HEK293 (cell line): ENCODE measurements around the gene ARSB.
A peak's percentile ranks its signal among the peaks of the same experiment; 100 is the strongest.

Experiments
- FEZF1 ChIP-seq: fragments of 450-650 bp; formaldehyde crosslinking; IDR thresholded peaks from 2 replicates; pipeline ENCODE4 v1.5.1; 2016; ENCODE audit warnings: missing biosample characterization, missing genetic modification characterization
- HOXA7 ChIP-seq: sonication (generic); formaldehyde crosslinking; IDR thresholded peaks from 2 replicates; pipeline ENCODE4 v1.8.1; 2022; ENCODE audit warnings: missing genetic modification reagents, borderline replicate concordance
- KLF9 ChIP-seq: fragments of 450-650 bp; formaldehyde crosslinking; IDR thresholded peaks from 2 replicates; pipeline ENCODE4 v1.5.1; 2016; ENCODE audit warnings: missing biosample characterization, missing genetic modification characterization, low read depth
- MEIS1 ChIP-seq: sonication (generic); formaldehyde crosslinking; IDR thresholded peaks from 2 replicates; pipeline ENCODE4 v1.8.1; 2022; ENCODE audit warnings: missing genetic modification reagents, mild to moderate bottlenecking, borderline replicate concordance
- OSR2 ChIP-seq: fragments of 450-650 bp; formaldehyde crosslinking; IDR thresholded peaks from 2 replicates; pipeline ENCODE4 v1.5.1; 2016; ENCODE audit warnings: missing biosample characterization, missing genetic modification characterization
- SCRT1 ChIP-seq: fragments of 450-650 bp; formaldehyde crosslinking; IDR thresholded peaks from 2 replicates; pipeline ENCODE4 v1.5.1; 2016; ENCODE audit warnings: missing biosample characterization, missing genetic modification characterization, borderline replicate concordance
- SP7 ChIP-seq: fragments of 450-650 bp; formaldehyde crosslinking; IDR thresholded peaks from 2 replicates; pipeline ENCODE4 v1.5.1; 2016; ENCODE audit warnings: missing biosample characterization, missing genetic modification characterization
- ZFP69B ChIP-seq: fragments of 450-650 bp; formaldehyde crosslinking; IDR thresholded peaks from 2 replicates; pipeline ENCODE4 v1.5.1; 2016; ENCODE audit warnings: missing biosample characterization, missing genetic modification characterization
- ZIC2 ChIP-seq: fragments of 450-650 bp; formaldehyde crosslinking; IDR thresholded peaks from 2 replicates; pipeline ENCODE4 v1.5.1; 2016; ENCODE audit warnings: missing biosample characterization, missing genetic modification characterization
- ZNF112 ChIP-seq: fragments of 450-650 bp; formaldehyde crosslinking; IDR thresholded peaks from 2 replicates; pipeline ENCODE4 v1.5.0; 2017; ENCODE audit warnings: missing biosample characterization, missing genetic modification characterization
- ZNF211 ChIP-seq: fragments of 450-650 bp; formaldehyde crosslinking; IDR thresholded peaks from 2 replicates; pipeline ENCODE4 v1.5.1; 2016; ENCODE audit warnings: low read depth, missing biosample characterization, missing genetic modification characterization
- ZNF214 ChIP-seq: fragments of 450-650 bp; formaldehyde crosslinking; IDR thresholded peaks from 2 replicates; pipeline ENCODE4 v1.5.1; 2017; ENCODE audit warnings: missing biosample characterization, mild to moderate bottlenecking, missing genetic modification characterization, borderline replicate concordance
- ZNF354C ChIP-seq: fragments of 450-650 bp; formaldehyde crosslinking; IDR thresholded peaks from 2 replicates; pipeline ENCODE4 v1.5.1; 2016; ENCODE audit warnings: missing biosample characterization, missing genetic modification characterization, low read depth, borderline replicate concordance
- ZNF366 ChIP-seq: fragments of 450-650 bp; formaldehyde crosslinking; conservative IDR thresholded peaks from 2 replicates; pipeline ENCODE4 v1.5.1; 2016; ENCODE audit warnings: missing biosample characterization, missing genetic modification characterization
- ZNF433 ChIP-seq: fragments of 450-650 bp; formaldehyde crosslinking; IDR thresholded peaks from 2 replicates; pipeline ENCODE4 v1.5.1; 2016; ENCODE audit warnings: missing biosample characterization, missing genetic modification characterization, low read depth
- ZNF658 ChIP-seq: fragments of 450-650 bp; formaldehyde crosslinking; IDR thresholded peaks from 2 replicates; pipeline ENCODE4; 2016; ENCODE audit warnings: missing biosample characterization, missing genetic modification characterization
- ZNF660 ChIP-seq: fragments of 450-650 bp; IDR thresholded peaks from 2 replicates; pipeline ENCODE4 v1.5.1; 2018; ENCODE audit warnings: missing biosample characterization, mild to moderate bottlenecking, missing genetic modification characterization
- ZNF670 ChIP-seq: fragments of 450-650 bp; formaldehyde crosslinking; IDR thresholded peaks from 2 replicates; pipeline ENCODE4 v1.5.1; 2016; ENCODE audit warnings: missing biosample characterization, missing genetic modification characterization, low read depth
- ZNF747 ChIP-seq: fragments of 450-650 bp; formaldehyde crosslinking; IDR thresholded peaks from 2 replicates; pipeline ENCODE4 v1.5.1; 2016; ENCODE audit warnings: missing biosample characterization, missing genetic modification characterization
- ZNF843 ChIP-seq: fragments of 450-650 bp; formaldehyde crosslinking; IDR thresholded peaks from 2 replicates; pipeline ENCODE4 v1.5.1; 2016; ENCODE audit warnings: missing biosample characterization, missing genetic modification characterization
- TF ChIP-seq, protein P1 (sequence below): fragments of 450-650 bp; formaldehyde crosslinking; conservative IDR thresholded peaks from 2 replicates; pipeline ENCODE4 v1.5.1; 2016; ENCODE audit warnings: low read depth, missing biosample characterization, missing genetic modification characterization
- TF ChIP-seq, protein P2 (sequence below): fragments of 450-650 bp; formaldehyde crosslinking; IDR thresholded peaks from 2 replicates; pipeline ENCODE4 v1.5.1; 2016; ENCODE audit warnings: missing biosample characterization, missing genetic modification characterization
- TF ChIP-seq, protein P3 (sequence below): fragments of 450-650 bp; formaldehyde crosslinking; conservative IDR thresholded peaks from 2 replicates; pipeline ENCODE4 v1.5.1; 2016; ENCODE audit warnings: low read depth, missing biosample characterization, missing genetic modification characterization
- TF ChIP-seq, protein P4 (sequence below): fragments of 450-650 bp; formaldehyde crosslinking; IDR thresholded peaks from 2 replicates; pipeline ENCODE4 v1.5.1; 2016; ENCODE audit warnings: missing biosample characterization, missing genetic modification characterization
- TF ChIP-seq, protein P5 (sequence below): sonication (generic); formaldehyde crosslinking; IDR thresholded peaks from 2 replicates; pipeline ENCODE4 v1.8.1; 2022; ENCODE audit warnings: mild to moderate bottlenecking, moderate library complexity, missing genetic modification reagents

The ARSB gene

DNA sequence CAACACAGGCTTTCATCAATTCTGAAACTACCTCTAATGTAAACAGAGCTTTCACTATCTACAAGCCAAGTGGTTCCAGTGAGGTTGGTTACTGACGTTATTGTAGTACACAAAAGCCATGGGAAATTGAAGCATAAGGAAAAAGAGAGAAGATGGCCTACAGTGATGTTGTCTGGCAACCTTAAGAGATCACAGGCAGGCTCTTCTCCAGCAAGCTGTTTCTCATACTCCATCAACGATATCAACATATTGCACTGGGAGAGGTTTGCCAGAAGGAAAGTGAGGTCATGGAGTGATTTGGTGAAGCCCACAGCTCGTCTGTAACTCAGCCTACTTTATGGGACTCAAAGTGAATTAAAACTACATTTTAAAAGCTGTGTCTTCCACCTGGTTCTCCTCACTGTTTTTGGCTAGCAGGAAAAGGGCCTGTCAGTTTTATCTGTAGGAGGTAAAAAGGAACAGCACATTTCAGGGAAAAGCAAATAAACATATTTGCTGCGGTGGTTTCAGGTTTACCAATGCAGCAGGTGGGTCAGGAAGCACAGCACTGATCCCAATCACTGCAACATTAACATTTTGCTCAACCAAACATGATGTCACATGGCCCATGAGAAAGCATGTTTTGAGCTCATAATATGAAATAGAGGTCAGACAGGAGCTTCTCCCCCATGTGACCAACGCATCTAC is 72.9 kb downstream of the ARSB start (continued):
- TF ChIP-seq, protein P1, sequence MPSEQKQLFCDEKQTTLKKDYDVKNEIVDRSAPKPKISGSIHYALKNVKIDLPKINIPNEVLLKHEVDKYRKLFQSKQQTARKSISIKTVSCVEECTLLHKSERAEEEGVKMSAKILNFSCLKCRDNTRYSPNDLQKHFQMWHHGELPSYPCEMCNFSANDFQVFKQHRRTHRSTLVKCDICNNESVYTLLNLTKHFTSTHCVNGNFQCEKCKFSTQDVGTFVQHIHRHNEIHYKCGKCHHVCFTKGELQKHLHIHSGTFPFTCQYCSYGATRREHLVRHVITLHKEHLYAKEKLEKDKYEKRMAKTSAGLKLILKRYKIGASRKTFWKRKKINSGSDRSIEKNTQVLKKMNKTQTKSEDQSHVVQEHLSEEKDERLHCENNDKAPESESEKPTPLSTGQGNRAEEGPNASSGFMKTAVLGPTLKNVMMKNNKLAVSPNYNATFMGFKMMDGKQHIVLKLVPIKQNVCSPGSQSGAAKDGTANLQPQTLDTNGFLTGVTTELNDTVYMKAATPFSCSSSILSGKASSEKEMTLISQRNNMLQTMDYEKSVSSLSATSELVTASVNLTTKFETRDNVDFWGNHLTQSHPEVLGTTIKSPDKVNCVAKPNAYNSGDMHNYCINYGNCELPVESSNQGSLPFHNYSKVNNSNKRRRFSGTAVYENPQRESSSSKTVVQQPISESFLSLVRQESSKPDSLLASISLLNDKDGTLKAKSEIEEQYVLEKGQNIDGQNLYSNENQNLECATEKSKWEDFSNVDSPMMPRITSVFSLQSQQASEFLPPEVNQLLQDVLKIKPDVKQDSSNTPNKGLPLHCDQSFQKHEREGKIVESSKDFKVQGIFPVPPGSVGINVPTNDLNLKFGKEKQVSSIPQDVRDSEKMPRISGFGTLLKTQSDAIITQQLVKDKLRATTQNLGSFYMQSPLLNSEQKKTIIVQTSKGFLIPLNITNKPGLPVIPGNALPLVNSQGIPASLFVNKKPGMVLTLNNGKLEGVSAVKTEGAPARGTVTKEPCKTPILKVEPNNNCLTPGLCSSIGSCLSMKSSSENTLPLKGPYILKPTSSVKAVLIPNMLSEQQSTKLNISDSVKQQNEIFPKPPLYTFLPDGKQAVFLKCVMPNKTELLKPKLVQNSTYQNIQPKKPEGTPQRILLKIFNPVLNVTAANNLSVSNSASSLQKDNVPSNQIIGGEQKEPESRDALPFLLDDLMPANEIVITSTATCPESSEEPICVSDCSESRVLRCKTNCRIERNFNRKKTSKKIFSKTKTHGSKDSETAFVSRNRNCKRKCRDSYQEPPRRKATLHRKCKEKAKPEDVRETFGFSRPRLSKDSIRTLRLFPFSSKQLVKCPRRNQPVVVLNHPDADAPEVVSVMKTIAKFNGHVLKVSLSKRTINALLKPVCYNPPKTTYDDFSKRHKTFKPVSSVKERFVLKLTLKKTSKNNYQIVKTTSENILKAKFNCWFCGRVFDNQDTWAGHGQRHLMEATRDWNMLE (tag by site-specific recombination): no peak
- no peak for TF ChIP-seq ZNF670 (tag by site-specific recombination)
- TF ChIP-seq ZNF660: no peak
- no peak for TF ChIP-seq ZNF366 (tag by site-specific recombination)
- TF ChIP-seq, protein P2, sequence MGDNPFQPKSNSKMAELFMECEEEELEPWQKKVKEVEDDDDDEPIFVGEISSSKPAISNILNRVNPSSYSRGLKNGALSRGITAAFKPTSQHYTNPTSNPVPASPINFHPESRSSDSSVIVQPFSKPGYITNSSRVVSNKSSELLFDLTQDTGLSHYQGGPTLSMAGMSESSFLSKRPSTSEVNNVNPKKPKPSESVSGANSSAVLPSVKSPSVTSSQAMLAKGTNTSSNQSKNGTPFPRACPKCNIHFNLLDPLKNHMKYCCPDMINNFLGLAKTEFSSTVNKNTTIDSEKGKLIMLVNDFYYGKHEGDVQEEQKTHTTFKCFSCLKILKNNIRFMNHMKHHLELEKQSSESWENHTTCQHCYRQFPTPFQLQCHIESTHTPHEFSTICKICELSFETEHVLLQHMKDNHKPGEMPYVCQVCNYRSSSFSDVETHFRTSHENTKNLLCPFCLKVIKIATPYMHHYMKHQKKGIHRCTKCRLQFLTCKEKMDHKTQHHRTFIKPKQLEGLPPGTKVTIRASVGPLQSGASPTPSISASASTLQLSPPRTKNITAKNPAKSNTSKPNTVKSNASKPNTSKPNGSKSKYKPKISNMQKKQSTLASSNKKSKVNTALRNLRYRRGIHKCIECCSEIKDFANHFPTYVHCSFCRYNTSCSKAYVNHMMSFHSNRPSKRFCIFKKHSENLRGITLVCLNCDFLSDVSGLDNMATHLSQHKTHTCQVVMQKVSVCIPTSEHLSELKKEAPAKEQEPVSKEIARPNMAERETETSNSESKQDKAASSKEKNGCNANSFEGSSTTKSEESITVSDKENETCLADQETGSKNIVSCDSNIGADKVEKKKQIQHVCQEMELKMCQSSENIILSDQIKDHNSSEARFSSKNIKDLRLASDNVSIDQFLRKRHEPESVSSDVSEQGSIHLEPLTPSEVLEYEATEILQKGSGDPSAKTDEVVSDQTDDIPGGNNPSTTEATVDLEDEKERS (tag by site-specific recombination): no peak
- no peak for TF ChIP-seq ZNF112
- TF ChIP-seq ZIC2 (tag by site-specific recombination): no peak
- TF ChIP-seq SCRT1 (tag by site-specific recombination): peak; percentile 96
- TF ChIP-seq ZNF747 (tag by site-specific recombination): no peak
- no peak for TF ChIP-seq ZNF354C (tag by site-specific recombination)
- TF ChIP-seq, protein P3, sequence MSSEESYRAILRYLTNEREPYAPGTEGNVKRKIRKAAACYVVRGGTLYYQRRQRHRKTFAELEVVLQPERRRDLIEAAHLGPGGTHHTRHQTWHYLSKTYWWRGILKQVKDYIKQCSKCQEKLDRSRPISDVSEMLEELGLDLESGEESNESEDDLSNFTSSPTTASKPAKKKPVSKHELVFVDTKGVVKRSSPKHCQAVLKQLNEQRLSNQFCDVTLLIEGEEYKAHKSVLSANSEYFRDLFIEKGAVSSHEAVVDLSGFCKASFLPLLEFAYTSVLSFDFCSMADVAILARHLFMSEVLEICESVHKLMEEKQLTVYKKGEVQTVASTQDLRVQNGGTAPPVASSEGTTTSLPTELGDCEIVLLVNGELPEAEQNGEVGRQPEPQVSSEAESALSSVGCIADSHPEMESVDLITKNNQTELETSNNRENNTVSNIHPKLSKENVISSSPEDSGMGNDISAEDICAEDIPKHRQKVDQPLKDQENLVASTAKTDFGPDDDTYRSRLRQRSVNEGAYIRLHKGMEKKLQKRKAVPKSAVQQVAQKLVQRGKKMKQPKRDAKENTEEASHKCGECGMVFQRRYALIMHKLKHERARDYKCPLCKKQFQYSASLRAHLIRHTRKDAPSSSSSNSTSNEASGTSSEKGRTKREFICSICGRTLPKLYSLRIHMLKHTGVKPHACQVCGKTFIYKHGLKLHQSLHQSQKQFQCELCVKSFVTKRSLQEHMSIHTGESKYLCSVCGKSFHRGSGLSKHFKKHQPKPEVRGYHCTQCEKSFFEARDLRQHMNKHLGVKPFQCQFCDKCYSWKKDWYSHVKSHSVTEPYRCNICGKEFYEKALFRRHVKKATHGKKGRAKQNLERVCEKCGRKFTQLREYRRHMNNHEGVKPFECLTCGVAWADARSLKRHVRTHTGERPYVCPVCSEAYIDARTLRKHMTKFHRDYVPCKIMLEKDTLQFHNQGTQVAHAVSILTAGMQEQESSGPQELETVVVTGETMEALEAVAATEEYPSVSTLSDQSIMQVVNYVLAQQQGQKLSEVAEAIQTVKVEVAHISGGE (tag by site-specific recombination): no peak
- no peak for TF ChIP-seq ZNF211 (tag by site-specific recombination)
- no peak for TF ChIP-seq HOXA7 (CRISPR knock-in tag)
- TF ChIP-seq ZNF214 (tag by site-specific recombination): no peak
- no peak for TF ChIP-seq ZNF658
- peak; percentile 50; the same call in 1 of the 2 replicates for TF ChIP-seq ZNF843 (tag by site-specific recombination)
- no peak for TF ChIP-seq MEIS1 (CRISPR knock-in tag)
- no peak for TF ChIP-seq SP7 (tag by site-specific recombination)
- TF ChIP-seq ZNF433 (tag by site-specific recombination): no peak
- TF ChIP-seq, protein P4, sequence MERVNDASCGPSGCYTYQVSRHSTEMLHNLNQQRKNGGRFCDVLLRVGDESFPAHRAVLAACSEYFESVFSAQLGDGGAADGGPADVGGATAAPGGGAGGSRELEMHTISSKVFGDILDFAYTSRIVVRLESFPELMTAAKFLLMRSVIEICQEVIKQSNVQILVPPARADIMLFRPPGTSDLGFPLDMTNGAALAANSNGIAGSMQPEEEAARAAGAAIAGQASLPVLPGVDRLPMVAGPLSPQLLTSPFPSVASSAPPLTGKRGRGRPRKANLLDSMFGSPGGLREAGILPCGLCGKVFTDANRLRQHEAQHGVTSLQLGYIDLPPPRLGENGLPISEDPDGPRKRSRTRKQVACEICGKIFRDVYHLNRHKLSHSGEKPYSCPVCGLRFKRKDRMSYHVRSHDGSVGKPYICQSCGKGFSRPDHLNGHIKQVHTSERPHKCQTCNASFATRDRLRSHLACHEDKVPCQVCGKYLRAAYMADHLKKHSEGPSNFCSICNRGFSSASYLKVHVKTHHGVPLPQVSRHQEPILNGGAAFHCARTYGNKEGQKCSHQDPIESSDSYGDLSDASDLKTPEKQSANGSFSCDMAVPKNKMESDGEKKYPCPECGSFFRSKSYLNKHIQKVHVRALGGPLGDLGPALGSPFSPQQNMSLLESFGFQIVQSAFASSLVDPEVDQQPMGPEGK (tag by site-specific recombination): no peak
- peak; percentile 91 for TF ChIP-seq FEZF1 (tag by site-specific recombination)
- peak; percentile 32; the same call in 1 of the 2 replicates for TF ChIP-seq OSR2
- TF ChIP-seq ZFP69B (tag by site-specific recombination): no peak
- TF ChIP-seq KLF9 (tag by site-specific recombination): no peak
- TF ChIP-seq, protein P5, sequence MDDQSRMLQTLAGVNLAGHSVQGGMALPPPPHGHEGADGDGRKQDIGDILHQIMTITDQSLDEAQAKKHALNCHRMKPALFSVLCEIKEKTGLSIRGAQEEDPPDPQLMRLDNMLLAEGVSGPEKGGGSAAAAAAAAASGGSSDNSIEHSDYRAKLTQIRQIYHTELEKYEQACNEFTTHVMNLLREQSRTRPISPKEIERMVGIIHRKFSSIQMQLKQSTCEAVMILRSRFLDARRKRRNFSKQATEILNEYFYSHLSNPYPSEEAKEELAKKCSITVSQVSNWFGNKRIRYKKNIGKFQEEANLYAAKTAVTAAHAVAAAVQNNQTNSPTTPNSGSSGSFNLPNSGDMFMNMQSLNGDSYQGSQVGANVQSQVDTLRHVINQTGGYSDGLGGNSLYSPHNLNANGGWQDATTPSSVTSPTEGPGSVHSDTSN: no peak
